GM10248 (cell line): ENCODE measurements around the gene PFN4.

ENCODE experiments used
- CTCF ChIA-PET: fragments of 300-600 bp; sonication (Branson Sonifier 250); formaldehyde crosslinking; extraction: SDS; loops from one replicate; lab custom pipeline; 2021; ENCODE audit warnings: antibody characterized with exemption; lab: Yijun Ruan, JAX
- POLR2A ChIA-PET: fragments of 350-650 bp; sonication (Branson Sonifier 250); formaldehyde crosslinking; extraction: SDS; loops from one replicate; lab custom pipeline; 2020; ENCODE audit warnings: antibody characterized with exemption; lab: Yijun Ruan, JAX
- DNase-seq: peaks from one replicate; pipeline ENCODE4 v3.0.0; 2012; ENCODE audit errors: extremely low spot score
- CTCF ChIP-seq: IDR thresholded peaks from 2 replicates; pipeline ENCODE4 v1.5.1; 2012; ENCODE audit warnings: mild to moderate bottlenecking, low read depth; ENCODE audit errors: extremely low read depth, missing control alignments, control extremely low read depth

The PFN4 gene

GRCh38 chr2:24132543-24132942, 9.4 kb upstream of the PFN4 start:
- CTCF ChIA-PET = no interaction called here
- POLR2A ChIA-PET = interaction anchor here (0.7 kb wide), 1 partner anchor 207 kb away, joined by 6 read pairs; no protein-coding TSS in a partner anchor
- no peak for DNase-seq
- no peak for TF ChIP-seq CTCF

GRCh38 chr2:24125956-24126355, 2.8 kb upstream of the PFN4 start:
- POLR2A ChIA-PET = no interaction called here
- CTCF ChIA-PET = interaction anchor here (2.8 kb wide), 1 partner anchor 42 kb away, joined by 16 read pairs; the partner anchor contains the start of gene TP53I3
- no peak for TF ChIP-seq CTCF
- no peak for DNase-seq

GRCh38 chr2:24123922-24124580, 917 bp upstream of the PFN4 start:
- no peak for TF ChIP-seq CTCF
- CTCF ChIA-PET = interaction anchor here (0.7 to 2.8 kb wide), 7 partner anchors 10 to 53 kb away, joined by 3 to 16 read pairs (median 4); partner anchors contain the start of gene TP53I3
- no peak for DNase-seq
- POLR2A ChIA-PET = no interaction called here

GRCh38 chr2:24122366-24123194, 554 bp downstream of the PFN4 start:
- TF ChIP-seq CTCF = no peak
- POLR2A ChIA-PET = interaction anchor here (1.0 to 1.8 kb wide), 2 partner anchors 38 to 195 kb away, joined by 4 to 9 read pairs; partner anchors contain the start of genes ATAD2B and TP53I3
- CTCF ChIA-PET = interaction anchor here (0.8 to 2.6 kb wide), 11 partner anchors 9 to 298 kb away, joined by 3 to 14 read pairs (median 4); partner anchors contain the start of genes ATAD2B and TP53I3
- DNase-seq = no peak

- TF ChIP-seq CTCF = no peak
- no peak for DNase-seq
- ChIA-PET CTCF (interaction anchor here (0.9 to 2.6 kb wide), 6 partner anchors 11 to 195 kb away, joined by 3 to 14 read pairs (median 5); partner anchors contain the start of genes ATAD2B and TP53I3), POLR2A (interaction anchor here (1.8 kb wide), 1 partner anchor 194 kb away, joined by 9 read pairs; the partner anchor contains the start of gene ATAD2B)
Observed at GRCh38 chr2:24121469-24121868, 1.7 kb downstream of the PFN4 start.

GRCh38 chr2:24121066-24121465, 2.1 kb downstream of the PFN4 start:
- no peak for TF ChIP-seq CTCF
- POLR2A ChIA-PET = interaction anchor here (1.8 kb wide), 1 partner anchor 194 kb away, joined by 9 read pairs; the partner anchor contains the start of gene ATAD2B
- DNase-seq = no peak
- CTCF ChIA-PET = interaction anchor here (1.7 to 2.6 kb wide), 3 partner anchors 10 to 37 kb away, joined by 4 to 14 read pairs (median 13); partner anchors contain the start of gene TP53I3
